ENCODE results near the gene DENND2D.

The DENND2D gene, protein sequence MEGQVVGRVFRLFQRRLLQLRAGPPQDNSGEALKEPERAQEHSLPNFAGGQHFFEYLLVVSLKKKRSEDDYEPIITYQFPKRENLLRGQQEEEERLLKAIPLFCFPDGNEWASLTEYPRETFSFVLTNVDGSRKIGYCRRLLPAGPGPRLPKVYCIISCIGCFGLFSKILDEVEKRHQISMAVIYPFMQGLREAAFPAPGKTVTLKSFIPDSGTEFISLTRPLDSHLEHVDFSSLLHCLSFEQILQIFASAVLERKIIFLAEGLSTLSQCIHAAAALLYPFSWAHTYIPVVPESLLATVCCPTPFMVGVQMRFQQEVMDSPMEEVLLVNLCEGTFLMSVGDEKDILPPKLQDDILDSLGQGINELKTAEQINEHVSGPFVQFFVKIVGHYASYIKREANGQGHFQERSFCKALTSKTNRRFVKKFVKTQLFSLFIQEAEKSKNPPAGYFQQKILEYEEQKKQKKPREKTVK

GRCh38 chr1:111199881-111200801, at the start of gene DENND2D:
Gene DENND2D, minus strand, starts transcription at chr1:111200646. Its CDS starts 187 bp downstream, at chr1:111200459.
- Histone ChIP-seq H3K36me3 (peaks cover 40% of the 10 kb centered on the region), H3K27me3 (no peaks in the 10 kb centered on the region), H3K4me1 (ENCODE audit: control insufficient read depth in 1 of 2, insufficient read depth in 1 of 2, low read depth in 1 of 2, low read length in 1 of 2) (peaks cover 54 to 57% of the 10 kb centered on the region in 2 experiments), H3K27ac (peak within 1 kb of the TSS; percentile 99), H3K9me3 (no peaks in the 10 kb centered on the region), H3K4me3 (ENCODE audit: low read depth in 1 of 2, low read length in 1 of 2) (peak within 1 kb of the TSS; percentile 29 to 37)
- TF ChIP-seq, protein P1, sequence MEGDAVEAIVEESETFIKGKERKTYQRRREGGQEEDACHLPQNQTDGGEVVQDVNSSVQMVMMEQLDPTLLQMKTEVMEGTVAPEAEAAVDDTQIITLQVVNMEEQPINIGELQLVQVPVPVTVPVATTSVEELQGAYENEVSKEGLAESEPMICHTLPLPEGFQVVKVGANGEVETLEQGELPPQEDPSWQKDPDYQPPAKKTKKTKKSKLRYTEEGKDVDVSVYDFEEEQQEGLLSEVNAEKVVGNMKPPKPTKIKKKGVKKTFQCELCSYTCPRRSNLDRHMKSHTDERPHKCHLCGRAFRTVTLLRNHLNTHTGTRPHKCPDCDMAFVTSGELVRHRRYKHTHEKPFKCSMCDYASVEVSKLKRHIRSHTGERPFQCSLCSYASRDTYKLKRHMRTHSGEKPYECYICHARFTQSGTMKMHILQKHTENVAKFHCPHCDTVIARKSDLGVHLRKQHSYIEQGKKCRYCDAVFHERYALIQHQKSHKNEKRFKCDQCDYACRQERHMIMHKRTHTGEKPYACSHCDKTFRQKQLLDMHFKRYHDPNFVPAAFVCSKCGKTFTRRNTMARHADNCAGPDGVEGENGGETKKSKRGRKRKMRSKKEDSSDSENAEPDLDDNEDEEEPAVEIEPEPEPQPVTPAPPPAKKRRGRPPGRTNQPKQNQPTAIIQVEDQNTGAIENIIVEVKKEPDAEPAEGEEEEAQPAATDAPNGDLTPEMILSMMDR (IDR thresholded peaks at IDR 0.05), result no peak

GRCh38 chr1:111249960-111250359, 49.5 kb upstream of the DENND2D start:
- no peak overlapping the region for H3K27ac ChIP-seq
- no peak overlapping the region for H3K4me3 ChIP-seq (ENCODE audit: low read depth in 1 of 2, low read length in 1 of 2)
- peaks cover 35% of the 10 kb centered on the region for H3K27me3 ChIP-seq
- H3K9me3 ChIP-seq, result no peaks in the 10 kb centered on the region
- H3K36me3 ChIP-seq, result no peaks in the 10 kb centered on the region
- H3K4me1 ChIP-seq (ENCODE audit: control insufficient read depth in 1 of 2, insufficient read depth in 1 of 2, low read depth in 1 of 2, low read length in 1 of 2), result no peaks in the 10 kb centered on the region
- TF ChIP-seq, protein P1 (IDR thresholded peaks at IDR 0.05), result no peak

DNA sequence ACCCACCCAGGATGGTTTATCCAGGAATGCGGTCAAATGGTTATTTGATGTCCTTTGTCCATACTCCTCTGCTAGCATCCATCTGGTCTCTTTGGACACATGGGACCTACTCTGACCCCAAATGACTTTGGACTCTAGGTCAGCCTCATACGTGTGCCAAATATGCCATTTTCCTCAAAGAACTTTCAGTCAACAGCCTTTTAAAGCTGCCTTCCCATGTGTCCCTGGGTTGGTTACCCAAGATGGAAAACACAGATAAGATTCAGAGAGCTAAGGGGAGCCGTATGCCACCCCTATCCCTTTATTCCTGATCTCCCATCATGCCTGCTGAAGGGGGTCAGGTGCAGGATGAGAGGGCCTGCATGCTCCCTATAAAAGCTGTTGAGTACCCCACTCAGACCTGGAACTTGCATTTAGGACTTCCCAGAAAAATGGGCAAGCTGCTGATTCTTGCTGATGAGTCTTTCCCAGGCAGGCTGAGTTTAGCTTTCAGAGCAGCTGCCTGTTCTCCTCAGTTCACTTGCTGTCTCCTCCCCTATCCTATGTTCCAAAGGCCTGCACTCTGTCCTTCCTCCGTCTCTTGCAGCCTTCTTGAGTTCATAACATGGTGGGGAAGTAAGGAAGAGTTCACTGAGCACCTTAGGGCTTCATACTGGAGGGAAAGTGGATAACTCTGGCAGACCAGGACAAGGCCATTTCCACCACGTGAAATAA, 46.8 kb upstream of the DENND2D start:
- Histone ChIP-seq H3K36me3 (no peaks in the 10 kb centered on the region), H3K9me3 (no peaks in the 10 kb centered on the region), H3K27me3 (peaks cover 19% of the 10 kb centered on the region), H3K4me3 (ENCODE audit: low read depth in 1 of 2, low read length in 1 of 2) (no peak overlapping the region), H3K27ac (no peak overlapping the region), H3K4me1 (ENCODE audit: control insufficient read depth in 1 of 2, insufficient read depth in 1 of 2, low read depth in 1 of 2, low read length in 1 of 2) (no peaks in the 10 kb centered on the region)
- TF ChIP-seq, protein P1 (IDR thresholded peaks at IDR 0.05), result no peak

- H3K27ac ChIP-seq, result no peak overlapping the region
- no peak overlapping the region for H3K4me3 ChIP-seq (ENCODE audit: low read depth in 1 of 2, low read length in 1 of 2)
- TF ChIP-seq, protein P1 (IDR thresholded peaks at IDR 0.05), result no peak
- no peaks in the 10 kb centered on the region for H3K9me3 ChIP-seq
- H3K36me3 ChIP-seq, result no peaks in the 10 kb centered on the region
- peaks cover 11% of the 10 kb centered on the region for H3K27me3 ChIP-seq
- H3K4me1 ChIP-seq (ENCODE audit: control insufficient read depth in 1 of 2, insufficient read depth in 1 of 2, low read depth in 1 of 2, low read length in 1 of 2), result no peaks in the 10 kb centered on the region
Observed at GRCh38 chr1:111242805-111243523, 42.5 kb upstream of the DENND2D start.

All from neutrophil (primary cell).